H9 (cell line): Measurements from ENCODE around the gene KIF5C. TPM values are rescaled to one million over a fixed set of nuclear protein-coding genes. Genes with fewer than 3 reads are reported as not detected.

Experiments used
- DNase-seq: peaks from one replicate; pipeline ENCODE4 v3.0.0-alpha.2; 2017
- H2AFZ ChIP-seq: one replicate; pipeline ENCODE4 v1.6.1; 2013; ENCODE audit warnings: mild to moderate bottlenecking, low read length, control low read depth, moderate library complexity
- H2AK5ac ChIP-seq: 2 replicates; pipeline ENCODE4 v1.6.1; 2013; ENCODE audit warnings: low read length, control low read depth, mixed read lengths; ENCODE audit not compliant: insufficient read length
- H2BK120ac ChIP-seq: one replicate; pipeline ENCODE4 v1.6.1; 2013; ENCODE audit warnings: low read depth, mild to moderate bottlenecking, low read length, control low read depth, inconsistent platforms; ENCODE audit not compliant: poor library complexity, severe bottlenecking
- H2BK12ac ChIP-seq: 2 replicates; pipeline ENCODE4 v1.6.1; 2013; ENCODE audit warnings: low read length, control low read depth, mixed read lengths, low read depth; ENCODE audit not compliant: insufficient read length
- H2BK15ac ChIP-seq: 2 replicates; pipeline ENCODE4 v1.6.1; 2013; ENCODE audit warnings: low read depth, low read length, control low read depth
- H2BK20ac ChIP-seq: one replicate; pipeline ENCODE4 v1.6.1; 2013; ENCODE audit warnings: low read depth, mild to moderate bottlenecking, low read length, control low read depth, inconsistent platforms; ENCODE audit not compliant: poor library complexity, severe bottlenecking
- H2BK5ac ChIP-seq: 2 replicates; pipeline ENCODE4 v1.6.1; 2013; ENCODE audit warnings: low read length, control low read depth, mixed read lengths; ENCODE audit not compliant: insufficient read length
- H3K14ac ChIP-seq: 2 replicates; pipeline ENCODE4 v1.6.1; 2013; ENCODE audit warnings: low read length, control low read depth; ENCODE audit not compliant: insufficient read depth
- H3K18ac ChIP-seq: 2 replicates; pipeline ENCODE4 v1.6.1; 2013; ENCODE audit warnings: low read depth, mild to moderate bottlenecking, mixed read lengths, low read length, control low read depth; ENCODE audit not compliant: insufficient read length
- H3K23ac ChIP-seq: 2 replicates; pipeline ENCODE4 v1.6.1; 2013; ENCODE audit warnings: low read length, control low read depth, mixed read lengths, low read depth; ENCODE audit not compliant: insufficient read length
- H3K23me2 ChIP-seq: 2 replicates; pipeline ENCODE4 v1.6.1; 2013; ENCODE audit warnings: low read depth, mild to moderate bottlenecking, mixed read lengths, low read length, control low read depth; ENCODE audit not compliant: insufficient read length, poor library complexity, severe bottlenecking
- H3K27ac ChIP-seq: 2 replicates; pipeline ENCODE4 v1.5.1; 2013; ENCODE audit warnings: low read length, control low read depth, mixed read lengths, low read depth; ENCODE audit not compliant: insufficient read length
- H3K27me3 ChIP-seq: 2 replicates; pipeline ENCODE4 v1.6.1; 2013; ENCODE audit warnings: low read length, control low read depth, inconsistent platforms; ENCODE audit not compliant: insufficient read depth
- H3K4ac ChIP-seq: 2 replicates; pipeline ENCODE4 v1.6.1; 2013; ENCODE audit warnings: low read depth, mild to moderate bottlenecking, control low read depth, inconsistent platforms, low read length, moderate library complexity
- H3K4me1 ChIP-seq: 2 replicates; pipeline ENCODE4 v1.6.1; 2013; ENCODE audit warnings: low read length, control low read depth, inconsistent platforms; ENCODE audit not compliant: insufficient read depth
- H3K4me2 ChIP-seq: 2 replicates; pipeline ENCODE4 v1.6.1; 2013; ENCODE audit warnings: low read length, control low read depth, mixed read lengths; ENCODE audit not compliant: insufficient read length, insufficient read depth
- H3K56ac ChIP-seq: 2 replicates; pipeline ENCODE4 v1.6.1; 2013; ENCODE audit warnings: low read depth, mild to moderate bottlenecking, mixed read lengths, low read length, control low read depth; ENCODE audit not compliant: insufficient read length
- H3K79me1 ChIP-seq: 2 replicates; pipeline ENCODE4 v1.6.1; 2013; ENCODE audit warnings: low read depth, mild to moderate bottlenecking, moderate library complexity, low read length, control low read depth, inconsistent platforms; ENCODE audit not compliant: insufficient read depth, poor library complexity, severe bottlenecking
- H3K79me2 ChIP-seq: 2 replicates; pipeline ENCODE4 v1.6.1; 2013; ENCODE audit warnings: low read length, control low read depth, inconsistent platforms; ENCODE audit not compliant: insufficient read depth
- H3K9ac ChIP-seq: 2 replicates; pipeline ENCODE4 v1.6.1; 2013; ENCODE audit warnings: low read length, control low read depth, mixed read lengths; ENCODE audit not compliant: insufficient read length; ENCODE audit errors: extremely low read depth
- H3K9me3 ChIP-seq: one replicate; pipeline ENCODE4 v1.6.1; 2013; ENCODE audit warnings: low read depth, low read length, inconsistent platforms; ENCODE audit not compliant: control insufficient read depth
- H3T11ph ChIP-seq: one replicate; pipeline ENCODE4 v1.6.1; 2013; ENCODE audit warnings: mild to moderate bottlenecking, low read length, control low read depth, inconsistent platforms
- H4K20me1 ChIP-seq: one replicate; pipeline ENCODE4 v1.6.1; 2013; ENCODE audit not compliant: control insufficient read depth, insufficient read length, insufficient read depth
- H4K5ac ChIP-seq: 2 replicates; pipeline ENCODE4 v1.6.1; 2013; ENCODE audit warnings: low read depth, mild to moderate bottlenecking, mixed read lengths, low read length, control low read depth; ENCODE audit not compliant: insufficient read length
- H4K8ac ChIP-seq: replicated peaks from 2 replicates; pipeline ENCODE4 v1.6.1; 2013; ENCODE audit warnings: low read length, control low read depth, mixed read lengths, low read depth; ENCODE audit not compliant: insufficient read length
- H4K91ac ChIP-seq: 2 replicates; pipeline ENCODE4 v1.6.1; 2013; ENCODE audit warnings: low read depth, mild to moderate bottlenecking, moderate library complexity, mixed read lengths, low read length, control low read depth; ENCODE audit not compliant: insufficient read length
- H3K27ac Mint-ChIP-seq, 3 experiments: 2 replicates in 2 of 3; 3 replicates in 1 of 3; pipeline ENCODE4 v1.8.0; 2020 to 2021; ENCODE audit warnings: mixed read lengths in 3 of 3, mild to moderate bottlenecking in 1 of 3, moderate library complexity in 1 of 3
- H3K27me3 Mint-ChIP-seq: 2 replicates; pipeline ENCODE4 v1.8.0; 2021; ENCODE audit warnings: low read depth, mild to moderate bottlenecking, moderate library complexity, mixed read lengths
- H3K36me3 Mint-ChIP-seq, 3 experiments: 2 replicates in 2 of 3; 3 replicates in 1 of 3; pipeline ENCODE4 v1.8.0; 2020 to 2021; ENCODE audit warnings: low read depth in 3 of 3, mixed read lengths in 3 of 3; ENCODE audit not compliant: insufficient read depth in 1 of 3
- H3K4me1 Mint-ChIP-seq, 2 experiments: 2 replicates each; pipeline ENCODE4 v1.8.0; 2020; ENCODE audit warnings: mixed read lengths in 2 of 2
- H3K4me3 Mint-ChIP-seq, 2 experiments: 2 replicates in 1 of 2; 3 replicates in 1 of 2; pipeline ENCODE4 v1.8.0; 2020 to 2021; ENCODE audit warnings: mild to moderate bottlenecking in 2 of 2, mixed read lengths in 2 of 2, moderate library complexity in 1 of 2
- H3K9me3 Mint-ChIP-seq, 2 experiments: 2 replicates in 1 of 2; 3 replicates in 1 of 2; pipeline ENCODE4 v1.8.0; 2020; ENCODE audit warnings: mild to moderate bottlenecking in 2 of 2, mixed read lengths in 2 of 2, moderate library complexity in 1 of 2
- CTCF ChIP-seq: fragments of 200-600 bp; sonication (generic); conservative IDR thresholded peaks from 3 replicates; pipeline ENCODE4 v1.8.0; 2021; ENCODE audit warnings: antibody characterized with exemption, mild to moderate bottlenecking
- WGBS: extraction: QIAGEN DNeasy Blood & Tissue Kit; methylation state at CpG from one replicate; pipeline ENCODE4 v1.1.7; 2013; ENCODE audit warnings: missing lambda C conversion rate, low lambda C conversion rate, mixed read lengths; ENCODE audit not compliant: insufficient read length; ENCODE audit errors: extremely low coverage; 5-methylcytosine and 5-hydroxymethylcytosine counted together
- total RNA-seq: library from RNA; stranded (reverse); gene quantifications from 2 replicates; pipeline ENCODE4 v1.2.1, GENCODE V29; 2021

Gene KIF5C
- total RNA-seq, 1 experiment from 2014 or later = 52.9 TPM

DNA sequence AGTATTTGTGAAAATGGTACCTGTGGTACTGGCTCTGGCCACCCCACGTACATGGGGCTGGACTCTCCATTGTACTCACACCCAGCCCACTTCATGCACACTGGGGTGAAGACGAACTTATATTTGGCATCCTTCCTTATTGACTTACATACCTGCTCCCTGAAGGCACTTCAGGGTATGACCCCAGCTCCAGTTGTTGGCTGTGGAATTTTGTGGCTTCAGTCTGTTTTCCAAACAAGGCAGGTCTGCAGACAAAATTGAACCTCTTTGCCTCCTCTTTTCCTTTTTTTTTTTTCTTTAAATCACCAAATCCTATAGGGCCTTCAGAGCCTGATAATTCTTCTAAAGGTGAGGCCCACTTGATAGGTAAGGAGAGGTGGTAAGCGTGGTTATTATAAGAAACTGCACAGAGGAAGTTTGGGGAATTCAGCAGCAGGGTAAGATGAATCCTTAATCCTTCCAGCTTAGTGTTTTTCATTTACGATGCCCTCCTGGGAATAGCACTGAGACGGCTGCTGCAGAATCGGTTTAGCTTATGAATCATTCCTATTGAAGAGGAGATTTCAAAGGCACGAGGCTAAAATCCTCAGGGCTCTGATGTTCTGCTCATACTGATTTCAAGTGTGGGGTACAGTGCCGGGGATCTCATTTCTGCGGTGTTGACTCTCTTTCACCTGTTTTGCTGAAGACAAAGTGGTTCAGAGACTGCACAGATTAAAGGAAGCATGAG, 55.2 kb downstream of the KIF5C start:
- no peak overlapping the region for H3K4ac ChIP-seq
- WGBS = no CpG with 5 or more reads among the region's 9 CpGs
- no peak overlapping the region for H2AK5ac ChIP-seq
- H3K23me2 ChIP-seq = no peaks in the 10 kb centered on the region
- no peak overlapping the region for H3K4me2 ChIP-seq
- H2AFZ ChIP-seq = no peak overlapping the region
- DNase-seq = no peak
- no peak overlapping the region for H3K4me3 Mint-ChIP-seq
- no peak overlapping the region for H3K14ac ChIP-seq
- peaks cover 4% of the 10 kb centered on the region; the same call in 1 of the 2 replicates for H3K4me1 ChIP-seq
- H3K18ac ChIP-seq = no peak overlapping the region
- H3K9me3 ChIP-seq = no peaks in the 10 kb centered on the region
- H2BK120ac ChIP-seq = no peak overlapping the region
- no peaks in the 10 kb centered on the region for H3K27me3 ChIP-seq
- H4K91ac ChIP-seq = no peak overlapping the region
- H3K79me2 ChIP-seq = no peaks in the 10 kb centered on the region
- no peak overlapping the region for H2BK12ac ChIP-seq
- peak overlapping the region in 2 of 3 experiments; percentile 7 to 78; a peak in 3 of 7 replicates for H3K27ac Mint-ChIP-seq
- no peak overlapping the region for H4K5ac ChIP-seq
- H2BK5ac ChIP-seq = no peak overlapping the region
- no peak overlapping the region for H3T11ph ChIP-seq
- no peak for TF ChIP-seq CTCF
- H4K8ac ChIP-seq = no peak overlapping the region
- H3K9me3 Mint-ChIP-seq = no peaks in the 10 kb centered on the region; a peak in 1 of 5 replicates
- H3K23ac ChIP-seq = no peak overlapping the region
- H3K36me3 Mint-ChIP-seq = peaks cover 6 to 9% (median 9%) of the 10 kb centered on the region in 3 experiments
- H3K4me1 Mint-ChIP-seq = peaks cover 40 to 48% of the 10 kb centered on the region in 2 experiments
- H3K79me1 ChIP-seq = no peaks in the 10 kb centered on the region
- H3K27ac ChIP-seq = no peak overlapping the region
- no peak overlapping the region for H3K56ac ChIP-seq
- no peak overlapping the region for H3K9ac ChIP-seq
- H4K20me1 ChIP-seq = peaks cover 2% of the 10 kb centered on the region
- no peak overlapping the region for H2BK20ac ChIP-seq
- H3K27me3 Mint-ChIP-seq = no peaks in the 10 kb centered on the region
- no peak overlapping the region for H2BK15ac ChIP-seq
